ENCODE measurements around the gene FOXJ2.
A peak's percentile ranks its signal among the peaks of the same experiment; 100 is the strongest.

- TF ChIP-seq CTCF (IDR thresholded peaks at IDR 0.05; ENCODE audit: insufficient read depth, low read length) (no peak), POLR2AphosphoS5 (IDR thresholded peaks at IDR 0.05; ENCODE audit: low read depth) (peak; percentile 55; the same call in 1 of the 2 replicates)
Observed at GRCh38 chr12:8065991-8066594, 33.6 kb downstream of the FOXJ2 start, which contains the start of gene C3AR1.
